HCT116 (cell line): Measurements from ENCODE around the gene MBP. TPM values are rescaled to one million over a fixed set of nuclear protein-coding genes. Genes with fewer than 3 reads are reported as not detected.
A peak's percentile ranks its signal among the peaks of the same experiment; 100 is the strongest.

ENCODE experiments used
- ATAC-seq: fragments of 200-7000 bp; cut with Tn5 transposase; 2 replicates; pipeline ENCODE4 v1.9.1; 2020; ENCODE audit warnings: mild to moderate bottlenecking, moderate library complexity
- BruUV-seq: library from RNA; stranded (reverse); fragments of 400-500 nt; replicated peaks from 2 replicates; lab custom pipeline; 2021; lab: Mats Ljungman, UMichigan
- CTCF ChIA-PET: fragments of 300-600 bp; sonication (Branson Sonifier 250); formaldehyde crosslinking; loops from one replicate; lab custom pipeline; 2021; ENCODE audit warnings: antibody characterized with exemption; lab: Charles Lee
- POLR2A ChIA-PET: fragments of 300-600, 350-600 bp; sonication (Branson Sonifier 250); formaldehyde crosslinking; loops from one replicate; lab custom pipeline; 2021; ENCODE audit warnings: antibody characterized with exemption; lab: Charles Lee
- RAD21 ChIA-PET, 2 experiments: fragments of 300-600 bp; sonication (Branson Sonifier 250); formaldehyde crosslinking; loops; one replicate each; lab custom pipeline; 2023; ENCODE audit warnings: low total read pairs in 2 of 2; ENCODE audit not compliant: uncharacterized antibody in 2 of 2, unreplicated experiment in 2 of 2, low non-redundant PET in 1 of 2; lab: Charles Lee
- DNase-seq: peaks from one replicate; pipeline ENCODE4 v3.0.0-alpha.2; 2010; ENCODE audit warnings: low read depth, low spot score
- H2AFZ ChIP-seq: fragments of 200-600 bp; shearing (Covaris generic), sonication (generic); 2 replicates; pipeline ENCODE4 v1.6.1; 2017; ENCODE audit warnings: low read depth, mixed run types, mixed read lengths, antibody characterized with exemption, low read length; ENCODE audit not compliant: poor library complexity, severe bottlenecking
- H3K27ac ChIP-seq: 2 replicates; pipeline ENCODE4 v1.5.1; 2012; ENCODE audit warnings: low read depth, low read length
- H3K27me3 ChIP-seq: fragments of 200-600 bp; sonication (generic); 2 replicates; pipeline ENCODE4 v1.6.1; 2016; ENCODE audit warnings: mixed run types, low read length, mixed read lengths; ENCODE audit not compliant: insufficient read depth
- H3K36me3 ChIP-seq, 2 experiments: fragments of 200-500 bp in 1 of 2; fragments of 200-600 bp in 1 of 2; sonication (Bioruptor generic) in 1 of 2; sonication (generic) in 1 of 2; 2 replicates each; pipeline versions ENCODE4 v1.5.1 to v1.6.1; 2014 to 2016; ENCODE audit warnings: low read length in 2 of 2, inconsistent platforms in 1 of 2, mixed read lengths in 1 of 2, mixed run types in 1 of 2; ENCODE audit not compliant: insufficient read depth in 2 of 2, control insufficient read depth in 1 of 2
- H3K4me1 ChIP-seq, 2 experiments: fragments of 200-600 bp in 1 of 2; sonication (generic) in 1 of 2; 2 replicates each; pipeline versions ENCODE4 v1.5.1 to v1.6.1; 2012 to 2017; ENCODE audit warnings: low read length in 2 of 2, inconsistent platforms in 1 of 2, mild to moderate bottlenecking in 1 of 2, mixed read lengths in 1 of 2, mixed run types in 1 of 2, moderate library complexity in 1 of 2; ENCODE audit not compliant: insufficient read depth in 2 of 2, control insufficient read depth in 1 of 2
- H3K4me2 ChIP-seq: fragments of 200-600 bp; sonication (generic); 2 replicates; pipeline ENCODE4 v1.6.1; 2017; ENCODE audit warnings: mixed run types, low read length, mixed read lengths
- H3K4me3 ChIP-seq, 2 experiments: fragments of 200-600 bp in 1 of 2; sonication (generic) in 1 of 2; replicated peaks in 1 of 2; 2 replicates each; pipeline ENCODE4 v1.5.1; 2011 to 2016; ENCODE audit warnings: low read length in 2 of 2, control low read depth in 1 of 2, low read depth in 1 of 2, mild to moderate bottlenecking in 1 of 2, mixed read lengths in 1 of 2, mixed run types in 1 of 2
- H3K79me2 ChIP-seq: fragments of 200-600 bp; sonication (generic); 2 replicates; pipeline ENCODE4 v1.6.1; 2017; ENCODE audit warnings: mild to moderate bottlenecking, mixed run types, low read length, moderate library complexity, mixed read lengths; ENCODE audit not compliant: insufficient read depth
- H3K9ac ChIP-seq: fragments of 200-600 bp; sonication (generic); 2 replicates; pipeline ENCODE4 v1.6.1; 2016; ENCODE audit warnings: low read length, mixed read lengths
- H3K9me2 ChIP-seq: fragments of 200-600 bp; sonication (generic), shearing (Covaris generic); 2 replicates; pipeline ENCODE4 v1.6.1; 2017; ENCODE audit warnings: mixed run types, mild to moderate bottlenecking, moderate library complexity; ENCODE audit not compliant: insufficient read depth
- H3K9me3 ChIP-seq, 2 experiments: fragments of 200-500 bp in 1 of 2; fragments of 200-600 bp in 1 of 2; sonication (Bioruptor generic) in 1 of 2; sonication (generic) in 1 of 2; 2 replicates each; pipeline ENCODE4 v1.6.1; 2014 to 2017; ENCODE audit warnings: low read length in 2 of 2, mixed read lengths in 2 of 2, inconsistent platforms in 1 of 2, low read depth in 1 of 2, mild to moderate bottlenecking in 1 of 2, mixed run types in 1 of 2, moderate library complexity in 1 of 2; ENCODE audit not compliant: control insufficient read depth in 1 of 2, insufficient read depth in 1 of 2
- H4K20me1 ChIP-seq: fragments of 200-600 bp; sonication (generic), shearing (Covaris generic); 2 replicates; pipeline ENCODE4 v1.6.1; 2017; ENCODE audit warnings: mixed run types, mild to moderate bottlenecking, moderate library complexity; ENCODE audit not compliant: insufficient read depth
- CEBPB ChIP-seq: IDR thresholded peaks from 2 replicates; pipeline ENCODE4 v1.6.1; 2012; ENCODE audit warnings: low read depth
- EGR1 ChIP-seq: IDR thresholded peaks from 2 replicates; pipeline ENCODE4 v1.6.1; 2012; ENCODE audit warnings: low read depth
- EZH2 ChIP-seq: fragments of 200-600 bp; sonication (generic); IDR thresholded peaks from 2 replicates; pipeline ENCODE4 v1.6.1; 2017; ENCODE audit warnings: antibody characterized with exemption, mixed run types
- EZH2phosphoT487 ChIP-seq: fragments of 200-600 bp; IDR thresholded peaks from 2 replicates; pipeline ENCODE4 v1.6.1; 2018; ENCODE audit warnings: antibody characterized with exemption, borderline replicate concordance
- FOSL1 ChIP-seq: IDR thresholded peaks from 2 replicates; pipeline ENCODE4 v1.6.1; 2012; ENCODE audit warnings: low read depth
- JUND ChIP-seq: IDR thresholded peaks from 2 replicates; pipeline ENCODE4 v1.6.1; 2012
- POLR2A ChIP-seq: IDR thresholded peaks from 2 replicates; pipeline ENCODE4 v1.7.0; 2011; ENCODE audit warnings: borderline replicate concordance; ENCODE audit not compliant: insufficient read depth, insufficient read length; ENCODE audit errors: extremely low read depth
- POLR2AphosphoS5 ChIP-seq: IDR thresholded peaks from 2 replicates; pipeline ENCODE4 v1.6.1; 2011; ENCODE audit warnings: mild to moderate bottlenecking, low read depth, low read length, moderate library complexity
- SIN3A ChIP-seq: IDR thresholded peaks from 2 replicates; pipeline ENCODE4 v1.6.1; 2012; ENCODE audit warnings: low read depth
- SRF ChIP-seq: IDR thresholded peaks from 2 replicates; pipeline ENCODE4 v1.6.1; 2012; ENCODE audit warnings: low read depth
- TCF7L2 ChIP-seq: IDR thresholded peaks from 2 replicates; pipeline ENCODE4 v1.7.0; 2011; ENCODE audit warnings: borderline replicate concordance, inconsistent platforms; ENCODE audit not compliant: insufficient read depth, insufficient read length; ENCODE audit errors: extremely low read depth
- ZNF274 ChIP-seq: fragments of 200-500 bp; sonication (Bioruptor generic); IDR thresholded peaks from 2 replicates; pipeline ENCODE4 v1.6.1; 2014; ENCODE audit warnings: mild to moderate bottlenecking, low read depth, low read length, inconsistent platforms
- intact Hi-C: fragments of 100-400 bp; cut with micrococcal nuclease; formaldehyde crosslinking; loops from 2 replicates; pipeline ENCODE4 v1.10.0; 2022
- total RNA-seq: library from RNA; stranded (reverse); gene quantifications from one replicate; pipeline ENCODE4 v1.2.1, GENCODE V29; 2021; ENCODE audit not compliant: unreplicated experiment
- TF ChIP-seq, protein P1 (sequence below): IDR thresholded peaks from 2 replicates; pipeline ENCODE4 v1.6.1; 2011; ENCODE audit warnings: mild to moderate bottlenecking, low read length, moderate library complexity; ENCODE audit not compliant: insufficient replicate concordance; ENCODE audit errors: extremely low read depth
- TF ChIP-seq, protein P2 (sequence below): IDR thresholded peaks from 2 replicates; pipeline ENCODE4 v1.6.1; 2012

The MBP gene
- total RNA-seq, 1 experiment from 2014 or later = 34.9 TPM

GRCh38 chr18:77102259-77103040 lies 30.1 kb downstream of the MBP start:
- no peaks in the 10 kb centered on the region for H3K27me3 ChIP-seq
- intact Hi-C loops = no loop called here
- peak overlapping the region; percentile 23 to 56 for H3K4me3 ChIP-seq
- DNase-seq (no peak), ATAC-seq (no peak)
- RAD21 ChIA-PET = no interaction called here
- no peaks in the 10 kb centered on the region for H3K9me3 ChIP-seq
- POLR2A ChIA-PET = interaction anchor here (0.9 kb wide), 1 partner anchor 34 kb away, joined by 3 read pairs; no protein-coding TSS in a partner anchor
- no peaks in the 10 kb centered on the region for H3K9me2 ChIP-seq
- H3K9ac ChIP-seq = peak overlapping the region; percentile 75
- H3K4me1 ChIP-seq = peaks cover 40 to 73% of the 10 kb centered on the region in 2 experiments
- BruUV-seq = no TSS peak
- peaks cover 24% of the 10 kb centered on the region; the same call in 1 of the 2 replicates for H3K79me2 ChIP-seq
- no peak overlapping the region for H2AFZ ChIP-seq
- CTCF ChIA-PET = interaction anchor here (1.2 kb wide), 1 partner anchor 109 kb away, joined by 3 read pairs; no protein-coding TSS in a partner anchor
- peak overlapping the region; percentile 96 for H3K4me2 ChIP-seq
- TF ChIP-seq POLR2AphosphoS5 (no peak), ZNF274 (no peak), POLR2A (no peak), EZH2 (no peak)
- H3K27ac ChIP-seq = peak overlapping the region; percentile 96
- H3K36me3 ChIP-seq = peaks cover 4 to 24% of the 10 kb centered on the region in 2 experiments; a peak in 2 of 4 replicates
- H4K20me1 ChIP-seq = no peaks in the 10 kb centered on the region

GRCh38 chr18:77101410-77102258 lies 30.9 kb downstream of the MBP start:
- H3K79me2 ChIP-seq = peaks cover 28% of the 10 kb centered on the region; the same call in 1 of the 2 replicates
- ChIA-PET POLR2A (interaction anchor here (0.9 kb wide), 1 partner anchor 33 kb away, joined by 3 read pairs; no protein-coding TSS in a partner anchor), RAD21 (no interaction called here), CTCF (interaction anchor here (0.6 to 1.2 kb wide), 2 partner anchors 110 to 299 kb away, joined by 3 to 4 read pairs; no protein-coding TSS in a partner anchor)
- peak; percentile 87 for ATAC-seq
- H3K27ac ChIP-seq = peak overlapping the region; percentile 96
- intact Hi-C loops = loop anchor here (1.0 kb wide), 1 partner anchor 36 kb away; no protein-coding TSS in a partner anchor
- no peaks in the 10 kb centered on the region for H4K20me1 ChIP-seq
- H3K4me2 ChIP-seq = peak overlapping the region; percentile 96
- DNase-seq = peak; percentile 89
- no peaks in the 10 kb centered on the region for H3K9me2 ChIP-seq
- no peak overlapping the region for H2AFZ ChIP-seq
- H3K36me3 ChIP-seq = peaks cover 4 to 24% of the 10 kb centered on the region in 2 experiments; a peak in 2 of 4 replicates
- no peaks in the 10 kb centered on the region for H3K27me3 ChIP-seq
- H3K9ac ChIP-seq = peak overlapping the region; percentile 75
- H3K9me3 ChIP-seq = no peaks in the 10 kb centered on the region
- peaks cover 40 to 73% of the 10 kb centered on the region in 2 experiments for H3K4me1 ChIP-seq
- no TSS peak for BruUV-seq
- TF ChIP-seq FOSL1 (no peak), POLR2A (no peak), POLR2AphosphoS5 (peak; percentile 51; the same call in 1 of the 2 replicates), SIN3A (no peak), CEBPB (no peak), EGR1 (no peak), SRF (no peak), TCF7L2 (peak; percentile 36), EZH2phosphoT487 (no peak), EZH2 (no peak), JUND (no peak)
- TF ChIP-seq, protein P1, sequence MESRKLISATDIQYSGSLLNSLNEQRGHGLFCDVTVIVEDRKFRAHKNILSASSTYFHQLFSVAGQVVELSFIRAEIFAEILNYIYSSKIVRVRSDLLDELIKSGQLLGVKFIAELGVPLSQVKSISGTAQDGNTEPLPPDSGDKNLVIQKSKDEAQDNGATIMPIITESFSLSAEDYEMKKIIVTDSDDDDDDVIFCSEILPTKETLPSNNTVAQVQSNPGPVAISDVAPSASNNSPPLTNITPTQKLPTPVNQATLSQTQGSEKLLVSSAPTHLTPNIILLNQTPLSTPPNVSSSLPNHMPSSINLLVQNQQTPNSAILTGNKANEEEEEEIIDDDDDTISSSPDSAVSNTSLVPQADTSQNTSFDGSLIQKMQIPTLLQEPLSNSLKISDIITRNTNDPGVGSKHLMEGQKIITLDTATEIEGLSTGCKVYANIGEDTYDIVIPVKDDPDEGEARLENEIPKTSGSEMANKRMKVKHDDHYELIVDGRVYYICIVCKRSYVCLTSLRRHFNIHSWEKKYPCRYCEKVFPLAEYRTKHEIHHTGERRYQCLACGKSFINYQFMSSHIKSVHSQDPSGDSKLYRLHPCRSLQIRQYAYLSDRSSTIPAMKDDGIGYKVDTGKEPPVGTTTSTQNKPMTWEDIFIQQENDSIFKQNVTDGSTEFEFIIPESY = no peak
- TF ChIP-seq, protein P2, sequence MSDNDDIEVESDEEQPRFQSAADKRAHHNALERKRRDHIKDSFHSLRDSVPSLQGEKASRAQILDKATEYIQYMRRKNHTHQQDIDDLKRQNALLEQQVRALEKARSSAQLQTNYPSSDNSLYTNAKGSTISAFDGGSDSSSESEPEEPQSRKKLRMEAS = no peak
- peak overlapping the region; percentile 23 to 56 for H3K4me3 ChIP-seq
